ENCODE data around the gene HOXA9. TPM values are rescaled to one million over a fixed set of nuclear protein-coding genes. Genes with fewer than 3 reads are reported as not detected.

The HOXA9 gene
- total RNA-seq, 1 experiment from 2014 or later = 6.9 TPM

DNA sequence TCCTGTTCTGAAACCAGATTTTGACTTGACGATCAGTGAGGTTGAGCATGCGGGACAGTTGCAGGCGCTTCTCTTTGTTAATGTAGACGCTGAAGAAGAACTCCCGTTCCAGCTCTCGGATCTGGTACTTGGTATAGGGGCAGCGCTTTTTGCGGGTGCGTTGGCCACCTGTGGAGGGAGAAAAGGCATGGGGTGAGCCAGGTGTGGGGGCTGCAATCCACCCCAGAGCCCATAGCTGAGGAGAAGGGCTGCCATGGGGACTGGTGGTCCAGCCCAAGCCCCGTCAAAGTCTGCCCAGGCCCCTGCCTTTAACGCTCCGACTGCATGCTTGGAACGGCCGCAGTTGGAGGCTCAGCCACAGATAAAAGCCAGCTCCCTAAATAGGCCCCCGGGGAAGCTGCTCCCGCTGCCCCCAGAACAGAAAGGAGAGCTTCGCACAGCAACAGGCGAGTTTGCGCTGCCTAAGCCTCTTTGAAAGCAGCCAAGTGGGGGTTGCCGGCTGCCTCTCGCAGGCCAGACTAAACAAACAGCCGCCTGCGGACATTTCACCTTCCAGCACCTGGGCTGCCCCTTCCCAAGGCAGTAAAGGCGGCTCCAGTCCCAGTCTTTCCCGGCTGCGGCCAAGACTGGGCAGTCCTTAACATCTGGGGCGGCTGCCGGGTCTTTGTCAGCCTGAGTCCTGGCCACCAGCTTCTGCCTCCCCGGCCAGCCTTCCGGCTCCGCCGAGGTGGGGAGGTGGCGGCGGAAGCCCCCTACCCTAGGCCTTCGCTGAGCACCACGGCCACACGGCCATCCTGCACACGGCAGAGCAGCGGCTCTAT, 17.7 kb upstream of the HOXA9 start:
- H3K4me3 Mint-ChIP-seq (ENCODE audit: unreplicated experiment) = no peak overlapping the region
- no peaks in the 10 kb centered on the region for H3K9me3 Mint-ChIP-seq (ENCODE audit: unreplicated experiment)
- H3K27me3 Mint-ChIP-seq (ENCODE audit: insufficient read depth, unreplicated experiment) = no peaks in the 10 kb centered on the region
- POLR2A ChIA-PET = no interaction called here
- peaks cover 14% of the 10 kb centered on the region for H3K4me1 Mint-ChIP-seq (ENCODE audit: insufficient read depth, unreplicated experiment)
- DNase-seq (ENCODE audit: unreplicated experiment) = no peak
- no TSS peak for BruUV-seq (replicated peaks)
- TF ChIP-seq, protein P1, sequence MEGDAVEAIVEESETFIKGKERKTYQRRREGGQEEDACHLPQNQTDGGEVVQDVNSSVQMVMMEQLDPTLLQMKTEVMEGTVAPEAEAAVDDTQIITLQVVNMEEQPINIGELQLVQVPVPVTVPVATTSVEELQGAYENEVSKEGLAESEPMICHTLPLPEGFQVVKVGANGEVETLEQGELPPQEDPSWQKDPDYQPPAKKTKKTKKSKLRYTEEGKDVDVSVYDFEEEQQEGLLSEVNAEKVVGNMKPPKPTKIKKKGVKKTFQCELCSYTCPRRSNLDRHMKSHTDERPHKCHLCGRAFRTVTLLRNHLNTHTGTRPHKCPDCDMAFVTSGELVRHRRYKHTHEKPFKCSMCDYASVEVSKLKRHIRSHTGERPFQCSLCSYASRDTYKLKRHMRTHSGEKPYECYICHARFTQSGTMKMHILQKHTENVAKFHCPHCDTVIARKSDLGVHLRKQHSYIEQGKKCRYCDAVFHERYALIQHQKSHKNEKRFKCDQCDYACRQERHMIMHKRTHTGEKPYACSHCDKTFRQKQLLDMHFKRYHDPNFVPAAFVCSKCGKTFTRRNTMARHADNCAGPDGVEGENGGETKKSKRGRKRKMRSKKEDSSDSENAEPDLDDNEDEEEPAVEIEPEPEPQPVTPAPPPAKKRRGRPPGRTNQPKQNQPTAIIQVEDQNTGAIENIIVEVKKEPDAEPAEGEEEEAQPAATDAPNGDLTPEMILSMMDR (IDR thresholded peaks at IDR 0.05; ENCODE audit: unreplicated experiment) = no peak
- H3K36me3 Mint-ChIP-seq (ENCODE audit: insufficient read depth, unreplicated experiment) = no peaks in the 10 kb centered on the region
- intact Hi-C loops (cut with micrococcal nuclease) = no loop called here
- CTCF ChIA-PET = interaction anchor here (2.6 kb wide), 1 partner anchor 13 kb away, joined by 8 read pairs; no protein-coding TSS in a partner anchor
- no peak overlapping the region for H3K27ac Mint-ChIP-seq (ENCODE audit: low read depth, unreplicated experiment)

GRCh38 chr7:27182285-27182841, 17.0 kb upstream of the HOXA9 start:
- Mint-ChIP-seq H3K36me3 (ENCODE audit: insufficient read depth, unreplicated experiment) (no peaks in the 10 kb centered on the region), H3K4me3 (ENCODE audit: unreplicated experiment) (no peak overlapping the region), H3K9me3 (ENCODE audit: unreplicated experiment) (no peaks in the 10 kb centered on the region), H3K4me1 (ENCODE audit: insufficient read depth, unreplicated experiment) (peaks cover 14% of the 10 kb centered on the region), H3K27ac (ENCODE audit: low read depth, unreplicated experiment) (no peak overlapping the region), H3K27me3 (ENCODE audit: insufficient read depth, unreplicated experiment) (no peaks in the 10 kb centered on the region)
- DNase-seq (ENCODE audit: unreplicated experiment) = no peak
- POLR2A ChIA-PET = no interaction called here
- intact Hi-C loops (cut with micrococcal nuclease) = no loop called here
- CTCF ChIA-PET = no interaction called here
- BruUV-seq (replicated peaks) = no TSS peak
- TF ChIP-seq, protein P1 (IDR thresholded peaks at IDR 0.05; ENCODE audit: unreplicated experiment) = no peak

GRCh38 chr7:27181795-27182275, 16.5 kb upstream of the HOXA9 start:
- TF ChIP-seq, protein P1 (IDR thresholded peaks at IDR 0.05; ENCODE audit: unreplicated experiment) = no peak
- no peak for DNase-seq (ENCODE audit: unreplicated experiment)
- POLR2A ChIA-PET = no interaction called here
- intact Hi-C loops (cut with micrococcal nuclease) = no loop called here
- Mint-ChIP-seq H3K27ac (ENCODE audit: low read depth, unreplicated experiment) (no peak overlapping the region), H3K4me1 (ENCODE audit: insufficient read depth, unreplicated experiment) (peaks cover 14% of the 10 kb centered on the region), H3K9me3 (ENCODE audit: unreplicated experiment) (no peaks in the 10 kb centered on the region), H3K4me3 (ENCODE audit: unreplicated experiment) (no peak overlapping the region), H3K36me3 (ENCODE audit: insufficient read depth, unreplicated experiment) (no peaks in the 10 kb centered on the region), H3K27me3 (ENCODE audit: insufficient read depth, unreplicated experiment) (no peaks in the 10 kb centered on the region)
- CTCF ChIA-PET = no interaction called here
- BruUV-seq (replicated peaks) = no TSS peak
